PC-9 (cell line): Measurements from ENCODE around the gene DSCAML1.

Experiments
- CTCF ChIP-seq: fragments of 200-600 bp; sonication (generic); conservative IDR thresholded peaks from 2 replicates; pipeline ENCODE4 v1.6.1; 2017; ENCODE audit warnings: mixed run types, antibody characterized with exemption, mild to moderate bottlenecking, moderate library complexity
- EZH2 ChIP-seq: fragments of 200-600 bp; sonication (generic); IDR thresholded peaks from 2 replicates; pipeline ENCODE4 v1.8.0; 2017; ENCODE audit warnings: antibody characterized with exemption, low read depth

GRCh38 chr11:117631336-117632140, 165.5 kb downstream of the DSCAML1 start:
- no peak for TF ChIP-seq CTCF
- no peak for TF ChIP-seq EZH2
